HG03558 (cell line): ENCODE measurements around the gene ROR2.
"Not testable (repeated sequence)": the region's sequence is repeated elsewhere in the genome, so short reads cannot be mapped to it uniquely, and the experiment has no call there.

Experiments used
- ATAC-seq: cut with Tn5 transposase; IDR thresholded peaks from one replicate; pipeline ENCODE4 v1.9.1; 2021; ENCODE audit warnings: moderate number of reproducible peaks; ENCODE audit not compliant: unreplicated experiment; ENCODE audit errors: extremely low read depth

ROR2 gene

DNA sequence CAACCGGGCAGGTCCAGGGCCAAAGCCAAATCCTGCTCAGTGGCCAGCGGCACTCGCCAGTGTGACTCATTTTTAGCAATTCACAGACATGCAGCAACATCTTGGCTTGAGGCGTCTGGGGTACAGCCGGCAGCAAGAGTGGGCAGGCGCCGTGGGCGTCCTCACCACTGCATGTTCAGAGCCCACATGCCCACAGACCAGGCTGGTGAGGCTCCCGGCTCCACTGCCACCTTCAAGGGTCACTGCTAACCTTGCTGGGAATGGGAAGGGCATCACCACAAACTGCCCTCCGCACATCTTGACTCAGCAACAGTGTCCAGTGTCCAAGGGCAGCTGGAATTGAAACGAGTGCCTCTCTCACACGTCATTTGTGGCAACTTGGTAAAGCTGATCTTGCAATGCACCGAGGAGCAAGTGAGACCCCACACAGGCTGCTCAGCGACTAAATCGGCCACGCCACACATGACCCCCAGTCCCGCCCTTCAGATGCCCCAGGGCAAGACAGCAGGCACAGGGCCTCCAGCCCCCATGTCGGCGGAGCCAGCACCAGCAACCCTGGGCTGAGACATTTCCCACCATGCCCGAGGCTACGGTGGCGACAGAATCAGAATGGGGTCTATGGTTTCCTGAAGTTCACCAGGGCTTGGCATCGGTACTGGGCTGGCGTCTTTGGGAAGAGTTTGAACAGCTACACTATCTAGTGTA, 140.3 kb downstream of the ROR2 start:
- no peak for ATAC-seq

DNA sequence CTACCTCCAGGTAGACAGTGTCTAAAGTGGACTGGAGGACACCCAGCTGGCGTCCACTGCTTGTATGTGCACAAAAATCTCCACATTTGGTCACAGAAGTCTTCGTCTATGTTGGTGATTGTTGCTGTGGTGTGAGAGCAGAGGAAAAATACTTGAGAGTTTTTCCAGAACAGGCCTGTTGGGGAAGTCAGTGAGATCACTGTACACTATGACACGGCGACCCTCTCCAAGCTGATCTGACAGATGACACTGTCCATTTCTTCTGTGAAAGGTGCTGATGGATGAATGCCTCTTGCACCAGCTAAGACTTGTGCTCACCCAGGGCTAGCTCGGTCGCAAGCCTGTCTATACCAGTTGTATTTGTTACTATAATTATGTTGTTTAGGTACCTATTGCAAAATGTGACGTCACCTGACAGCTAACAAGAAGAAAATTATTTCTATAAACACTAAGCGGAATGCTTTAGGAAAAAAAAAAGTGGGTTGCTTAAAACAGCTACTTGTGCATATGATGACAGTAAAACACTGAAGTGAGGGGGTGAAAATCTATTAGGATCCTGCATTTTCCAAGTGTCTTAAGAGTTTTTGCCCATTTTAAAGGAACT, 142.3 kb downstream of the ROR2 start:
- ATAC-seq: no peak

GRCh38 chr9:91805031-91805430, 145.0 kb downstream of the ROR2 start:
- no peak for ATAC-seq

DNA sequence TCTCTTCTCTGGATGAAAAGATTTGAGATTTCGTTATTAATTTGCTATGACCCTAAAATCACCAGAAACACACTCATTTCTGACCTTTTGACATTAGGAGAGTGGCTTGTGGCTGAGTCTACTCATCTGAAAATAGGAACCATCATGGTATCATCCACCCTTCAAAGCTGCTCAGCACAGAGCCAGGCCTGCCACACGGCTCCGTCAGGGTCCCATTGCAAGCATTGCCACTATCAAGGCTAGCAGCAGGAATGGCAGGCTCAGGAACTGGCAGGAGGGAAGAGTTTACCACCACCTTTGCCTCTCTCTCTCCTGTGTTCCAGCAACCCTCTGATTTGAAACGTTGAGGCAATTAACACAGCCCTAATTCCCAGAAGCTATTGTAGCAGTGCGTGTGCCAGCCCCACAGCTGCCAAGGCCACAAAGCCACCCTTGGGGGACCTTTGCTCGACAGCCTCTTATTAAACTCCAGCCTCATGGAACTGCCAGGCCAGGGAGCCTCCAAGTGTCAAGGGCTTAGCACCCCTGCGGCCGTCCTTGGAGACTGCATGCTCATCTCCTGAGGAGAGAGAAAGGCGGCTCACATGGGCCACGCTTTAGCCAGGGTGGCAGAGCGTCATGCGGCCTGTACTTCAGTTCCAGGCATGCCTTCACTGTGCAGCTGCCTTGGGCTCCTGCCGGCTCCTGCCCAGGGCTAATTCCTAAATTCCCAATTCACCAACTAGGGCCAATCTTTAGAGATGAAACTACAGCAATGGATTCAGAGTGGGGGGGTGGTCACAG, 145.9 kb downstream of the ROR2 start:
- no peak for ATAC-seq

DNA sequence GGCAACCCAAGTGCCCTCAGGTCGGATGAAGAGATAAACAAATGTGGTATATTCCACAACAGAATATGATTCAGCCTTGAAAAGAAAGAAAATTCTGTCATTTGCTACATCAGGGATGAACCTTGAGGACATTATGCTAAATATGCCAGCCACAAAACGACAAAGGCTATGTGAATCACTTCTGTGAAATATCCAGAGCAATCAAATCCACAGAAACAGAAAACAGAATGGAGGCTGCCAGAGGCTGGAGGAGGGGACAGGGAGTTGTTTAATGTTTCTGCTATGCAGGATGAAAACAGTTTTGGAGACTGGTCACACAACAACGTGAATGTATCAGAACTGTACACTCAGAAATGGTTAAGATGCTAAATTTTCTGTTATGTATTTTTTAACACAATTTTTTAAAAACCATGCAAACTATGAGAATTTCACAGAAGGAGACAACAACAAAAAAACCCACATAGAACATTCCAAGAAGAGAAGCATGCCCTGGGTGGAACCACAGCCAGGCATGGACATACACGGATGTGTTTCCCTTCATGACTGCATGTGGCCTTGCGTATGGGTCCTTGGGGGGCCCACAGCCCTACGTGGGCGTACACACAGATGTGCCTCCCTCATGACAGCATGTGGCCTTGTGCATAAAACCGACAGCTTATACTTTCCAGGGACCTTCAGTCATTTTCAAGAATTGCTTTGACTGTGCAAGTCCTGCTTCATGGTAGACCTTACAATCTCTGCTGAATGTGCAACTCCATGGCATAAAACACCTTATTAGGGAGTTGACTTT, 146.7 kb downstream of the ROR2 start:
- no peak for ATAC-seq

DNA sequence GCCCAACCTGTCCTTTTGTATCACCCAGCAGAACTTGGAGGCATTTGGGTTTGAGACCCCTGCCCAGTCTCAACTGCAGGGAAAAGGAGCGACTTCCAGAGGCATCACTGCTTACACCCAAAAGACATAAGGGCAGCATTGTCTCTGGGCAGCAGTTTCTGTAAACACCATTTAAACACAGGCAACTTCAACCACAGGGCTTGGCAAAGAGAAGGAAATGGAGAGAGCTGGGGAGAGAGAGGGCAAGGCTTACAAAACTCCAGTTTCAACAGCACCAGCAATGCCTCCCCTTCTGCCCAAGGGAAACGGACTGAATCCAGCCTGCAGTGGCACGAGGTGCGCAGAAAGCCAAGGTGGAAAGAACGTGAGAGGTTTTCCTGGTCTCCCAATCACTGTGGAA, 147.6 kb downstream of the ROR2 start:
- ATAC-seq: no peak

DNA sequence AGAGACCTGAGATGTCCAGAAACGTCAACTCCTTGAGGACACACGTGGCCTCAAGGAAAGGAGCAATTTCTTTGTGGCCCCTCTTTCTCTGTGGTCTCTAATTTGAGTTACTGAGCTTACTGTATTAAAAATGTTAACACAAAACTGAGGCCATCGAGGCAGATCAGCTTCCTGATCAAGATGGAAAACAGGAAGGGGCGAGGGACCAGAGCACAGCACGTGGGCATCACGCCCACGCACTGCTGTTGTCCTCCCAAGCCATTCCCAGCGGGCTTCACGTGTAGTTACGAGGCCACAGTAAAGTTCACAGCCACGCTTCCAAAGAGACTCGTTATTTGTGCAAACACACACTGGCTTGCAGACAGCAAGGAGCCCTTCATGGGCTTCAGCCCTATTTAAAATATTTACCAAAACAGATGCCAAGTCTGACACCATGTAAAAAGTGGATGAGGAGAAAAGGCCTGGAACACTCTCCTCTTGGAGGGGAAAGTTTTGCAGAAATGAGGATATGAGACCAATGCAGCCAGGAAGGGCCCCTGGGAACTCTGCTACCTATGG, 149.5 kb downstream of the ROR2 start:
- no peak for ATAC-seq

DNA sequence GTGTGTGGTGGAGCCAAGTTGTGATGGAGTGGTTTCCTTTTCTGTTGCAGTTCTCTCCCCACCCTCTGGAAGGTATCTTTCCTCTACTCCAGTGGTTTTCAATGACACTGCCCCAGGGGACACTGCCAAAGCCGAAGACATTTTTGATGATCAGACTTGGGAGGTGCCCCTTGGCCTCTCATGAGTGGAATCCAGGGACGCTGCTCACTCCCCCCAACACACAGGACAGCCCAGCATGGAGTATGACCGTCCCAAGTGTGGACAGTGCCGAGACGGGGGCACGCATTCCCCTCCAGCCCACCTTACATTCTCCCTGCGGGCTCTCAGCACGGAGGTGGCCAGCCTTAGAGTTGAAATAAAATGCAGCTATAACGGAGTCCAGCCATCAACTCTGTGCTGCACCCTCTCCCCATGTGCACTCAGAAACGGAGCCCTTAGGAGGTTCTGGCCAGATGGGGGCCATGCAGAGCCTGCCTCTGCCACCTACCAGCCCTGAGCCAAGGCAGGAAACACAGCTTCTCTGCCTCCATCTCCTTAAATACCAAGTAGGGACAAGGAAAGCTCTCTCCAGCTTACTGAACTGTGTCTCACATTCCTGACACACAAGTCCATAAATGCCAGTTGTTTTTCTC, 150.8 kb downstream of the ROR2 start:
- ATAC-seq: no peak

DNA sequence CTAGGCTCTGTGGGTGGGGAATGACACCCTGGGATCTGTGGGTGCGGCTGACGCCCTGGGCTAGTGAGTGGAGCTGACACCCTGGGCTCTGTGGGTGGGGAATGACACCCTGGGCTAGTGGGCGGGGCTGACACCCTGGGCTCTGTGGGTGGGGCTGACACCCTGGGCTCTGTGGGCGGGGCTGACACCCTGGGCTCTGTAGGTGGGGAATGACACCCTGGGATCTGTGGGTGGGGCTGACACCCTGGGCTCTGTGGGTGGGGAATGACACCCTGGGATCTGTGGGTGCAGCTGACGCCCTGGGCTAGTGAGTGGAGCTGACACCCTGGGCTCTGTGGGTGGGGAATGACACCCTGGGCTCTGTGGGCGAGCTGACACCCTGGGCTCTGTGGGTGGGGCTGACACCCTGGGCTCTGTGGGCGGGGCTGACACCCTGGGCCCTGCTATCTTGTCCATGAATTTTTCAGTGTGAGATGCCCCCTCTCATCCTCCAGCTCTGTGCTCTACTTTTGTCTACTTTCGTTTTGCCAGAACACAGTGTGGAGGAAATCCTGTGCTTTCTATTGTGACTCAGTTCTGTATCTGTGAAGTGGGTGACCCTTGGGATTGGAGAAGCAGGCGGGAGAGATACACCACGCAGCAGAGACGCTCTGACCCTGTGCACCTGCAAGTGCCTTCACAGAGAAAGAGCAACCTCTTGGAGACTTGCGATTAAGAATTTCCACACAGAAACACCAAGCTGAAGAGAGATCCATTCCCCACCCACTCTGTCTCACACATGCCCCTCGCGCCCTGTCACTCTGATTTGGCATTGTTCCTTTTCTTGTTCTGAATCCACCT, 151.5 kb downstream of the ROR2 start:
- not testable (repeated sequence) for ATAC-seq

- ATAC-seq: not testable (repeated sequence)
Observed at GRCh38 chr9:91797517-91797916, 152.5 kb downstream of the ROR2 start.

DNA sequence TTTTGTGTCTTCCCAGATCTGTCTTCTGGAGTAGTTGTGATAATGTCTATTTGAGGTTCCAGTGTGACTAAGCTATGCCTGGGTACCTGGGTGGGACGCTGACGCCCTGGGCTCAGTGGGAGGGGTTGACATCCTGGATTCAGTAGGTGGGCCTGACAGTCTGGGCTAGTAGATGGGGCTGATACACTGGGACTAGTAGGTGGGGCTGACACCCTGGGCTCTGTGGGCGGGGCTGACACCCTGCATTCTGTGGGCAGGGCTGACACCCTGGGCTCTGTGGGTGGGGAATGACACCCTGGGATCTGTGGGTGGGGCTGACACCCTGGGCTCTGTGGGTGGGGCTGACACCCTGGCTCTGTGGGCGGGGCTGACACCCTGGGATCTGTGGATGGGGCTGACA, 153.5 kb downstream of the ROR2 start:
- not testable (repeated sequence) for ATAC-seq

- no peak for ATAC-seq
Observed at GRCh38 chr9:91795598-91796241, 154.3 kb downstream of the ROR2 start.

DNA sequence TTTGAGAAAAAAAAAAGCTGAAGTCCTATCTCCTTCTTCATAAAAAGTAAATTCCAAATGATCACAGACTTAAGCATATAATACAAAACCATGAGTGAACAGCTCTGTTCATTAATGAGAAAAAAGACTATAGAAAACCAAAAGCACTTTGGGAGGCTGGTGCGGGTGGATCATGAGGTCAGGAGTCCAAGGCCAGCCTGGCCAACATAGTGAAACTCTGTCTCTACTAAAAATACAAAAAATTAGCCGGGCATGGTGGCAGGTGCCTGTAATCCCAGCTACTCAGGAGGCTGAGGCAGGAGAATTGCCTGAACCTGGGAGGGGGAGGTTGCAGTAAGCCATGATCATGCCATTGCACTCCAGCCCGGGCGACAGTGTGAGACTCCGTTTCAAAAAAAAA, 156.7 kb downstream of the ROR2 start:
- ATAC-seq: not testable (repeated sequence)

- no peak for ATAC-seq
Observed at GRCh38 chr9:91790917-91791316, 159.1 kb downstream of the ROR2 start.

DNA sequence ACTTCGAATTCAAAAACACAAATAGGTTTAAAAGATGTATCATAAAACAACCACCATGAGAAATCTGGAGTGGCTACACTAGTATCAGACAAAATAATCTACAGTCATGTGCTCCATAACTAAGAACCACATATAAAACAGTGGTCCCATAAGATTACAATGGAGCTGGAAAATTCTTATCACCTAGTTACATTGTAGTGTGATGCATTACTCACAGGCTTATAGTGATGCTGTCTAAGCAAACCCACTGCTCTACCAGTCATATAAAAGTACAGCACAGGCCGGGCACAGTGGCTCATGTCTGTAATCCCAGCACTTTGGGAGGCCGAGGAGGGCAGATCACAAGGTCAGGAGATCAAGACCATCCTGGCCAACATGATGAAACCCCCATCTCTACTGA, 160.1 kb downstream of the ROR2 start:
- no peak for ATAC-seq

DNA sequence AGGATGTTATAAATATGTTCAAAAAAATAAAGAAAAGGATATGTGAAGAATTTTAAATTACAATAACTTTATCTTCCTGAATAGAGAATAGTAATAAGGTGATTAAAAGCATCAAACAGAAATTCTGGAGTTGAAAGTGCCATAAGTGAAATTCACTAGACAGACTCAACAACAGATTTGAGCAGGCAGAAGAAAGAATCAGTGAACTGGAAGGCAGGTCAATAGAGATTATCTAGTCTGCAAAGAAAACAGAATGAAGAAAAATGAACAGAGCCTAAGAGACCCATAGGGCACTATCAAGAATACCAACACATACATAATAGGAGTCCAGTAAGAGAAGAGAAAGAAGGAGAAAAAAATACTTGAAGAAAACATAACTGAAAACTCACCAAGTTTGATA, 162.1 kb downstream of the ROR2 start:
- ATAC-seq: no peak

- no peak for ATAC-seq
Observed at GRCh38 chr9:91786132-91786896, 163.7 kb downstream of the ROR2 start.

GRCh38 chr9:91785447-91785842, 164.6 kb downstream of the ROR2 start:
- ATAC-seq: no peak
